ENCODE data around the gene CYSRT1. TPM values are rescaled to one million over a fixed set of nuclear protein-coding genes. Genes with fewer than 3 reads are reported as not detected.

CYSRT1 gene
- total and polyA plus RNA-seq, 2 experiments from 2014 or later: 0.43 to 0.75 TPM

GRCh38 chr9:137211532-137211931 is 13.4 kb upstream of the CYSRT1 start:
- Histone ChIP-seq H3K9ac (no peak overlapping the region), H3K4me3 (no peak overlapping the region), H3K4me2 (ENCODE audit: unreplicated experiment) (no peak overlapping the region), H3F3A (ENCODE audit: insufficient read depth) (no peaks in the 10 kb centered on the region), H3K36me3 (ENCODE audit: low read depth) (no peaks in the 10 kb centered on the region), H3K79me2 (ENCODE audit: insufficient read depth) (peaks cover 10% of the 10 kb centered on the region), H4K20me1 (ENCODE audit: insufficient read depth) (no peaks in the 10 kb centered on the region), H3K4me1 (ENCODE audit: insufficient read depth) (peaks cover 2% of the 10 kb centered on the region), H3K27ac (no peak overlapping the region), H2AFZ (no peak overlapping the region), H3K9me3 (ENCODE audit: low read depth) (no peaks in the 10 kb centered on the region), H3K27me3 (replicated peaks; ENCODE audit: insufficient read depth) (no peaks in the 10 kb centered on the region), H3K9me2 (ENCODE audit: insufficient read depth) (no peaks in the 10 kb centered on the region)
- TF ChIP-seq EZH2phosphoT487 (IDR thresholded peaks at IDR 0.05; ENCODE audit: insufficient read depth, low read depth) (no peak), EZH2 (IDR thresholded peaks at IDR 0.05; ENCODE audit: insufficient read depth, poor library complexity, severe bottlenecking) (no peak)
- in situ Hi-C loops (cut with MboI): loop anchor here (10.0 kb wide), 1 partner anchor 87 kb away; no protein-coding TSS in a partner anchor
- no peak for DNase-seq
- 79 to 84% methylated on average over 11 to 13 of the region's 13 CpGs for WGBS, 2 experiments (ENCODE audit: low coverage in 1 of 2, low lambda C conversion rate in 2 of 2, missing lambda C conversion rate in 2 of 2)

DNA sequence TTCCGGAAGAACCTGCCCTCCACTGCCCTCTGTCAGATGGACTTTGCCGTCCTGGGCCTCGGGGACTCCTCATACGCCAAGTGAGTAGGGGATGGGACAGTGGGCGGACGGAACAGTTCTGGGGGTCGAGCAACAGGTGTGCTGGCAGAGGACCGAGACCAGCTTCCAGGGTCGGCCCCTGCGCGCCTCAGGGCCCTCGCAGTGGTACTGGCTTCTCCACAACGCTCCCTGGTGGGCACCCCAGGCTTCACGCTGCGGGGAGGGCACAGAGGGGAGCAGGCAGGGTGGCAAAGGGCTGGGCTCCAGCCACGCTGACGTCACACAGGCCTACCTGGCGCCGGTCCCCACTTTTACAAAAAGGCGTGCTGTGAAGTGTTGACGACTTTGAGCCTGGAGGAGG is 12.5 kb upstream of the CYSRT1 start:
- WGBS, 2 experiments (ENCODE audit: low coverage in 1 of 2, low lambda C conversion rate in 2 of 2, missing lambda C conversion rate in 2 of 2): 85 to 87% methylated on average over 20 to 21 of the region's 21 CpGs
- no peak overlapping the region for H3K9ac ChIP-seq
- TF ChIP-seq EZH2phosphoT487 (IDR thresholded peaks at IDR 0.05; ENCODE audit: insufficient read depth, low read depth) (no peak), EZH2 (IDR thresholded peaks at IDR 0.05; ENCODE audit: insufficient read depth, poor library complexity, severe bottlenecking) (no peak)

GRCh38 chr9:137213160-137214060 is 11.6 kb upstream of the CYSRT1 start:
- Histone ChIP-seq H3K36me3 (ENCODE audit: low read depth) (no peaks in the 10 kb centered on the region), H3K4me2 (ENCODE audit: unreplicated experiment) (no peak overlapping the region), H3K9me3 (ENCODE audit: low read depth) (no peaks in the 10 kb centered on the region), H3K27ac (no peak overlapping the region), H4K20me1 (ENCODE audit: insufficient read depth) (no peaks in the 10 kb centered on the region), H3K9me2 (ENCODE audit: insufficient read depth) (no peaks in the 10 kb centered on the region), H3K4me1 (ENCODE audit: insufficient read depth) (peaks cover 8% of the 10 kb centered on the region; the same call in 1 of the 2 replicates), H3F3A (ENCODE audit: insufficient read depth) (no peaks in the 10 kb centered on the region), H3K4me3 (no peak overlapping the region), H2AFZ (no peak overlapping the region), H3K79me2 (ENCODE audit: insufficient read depth) (no peaks in the 10 kb centered on the region), H3K9ac (no peak overlapping the region), H3K27me3 (replicated peaks; ENCODE audit: insufficient read depth) (no peaks in the 10 kb centered on the region)
- TF ChIP-seq EZH2phosphoT487 (IDR thresholded peaks at IDR 0.05; ENCODE audit: insufficient read depth, low read depth) (no peak), EZH2 (IDR thresholded peaks at IDR 0.05; ENCODE audit: insufficient read depth, poor library complexity, severe bottlenecking) (no peak)
- WGBS, 2 experiments (ENCODE audit: low coverage in 1 of 2, low lambda C conversion rate in 2 of 2, missing lambda C conversion rate in 2 of 2): 84 to 89% methylated on average over 48 to 49 of the region's 49 CpGs
- in situ Hi-C loops (cut with MboI): loop anchor here (10.0 kb wide), 1 partner anchor 89 kb away; no protein-coding TSS in a partner anchor
- peak; percentile 42 for DNase-seq

More for the DNA sequence above, 12.5 kb upstream of the CYSRT1 start:
- no peaks in the 10 kb centered on the region for H3K9me2 ChIP-seq (ENCODE audit: insufficient read depth)
- H3K36me3 ChIP-seq (ENCODE audit: low read depth): no peaks in the 10 kb centered on the region
- no peaks in the 10 kb centered on the region for H4K20me1 ChIP-seq (ENCODE audit: insufficient read depth)
- H3K27me3 ChIP-seq (replicated peaks; ENCODE audit: insufficient read depth): no peaks in the 10 kb centered on the region
- H3K79me2 ChIP-seq (ENCODE audit: insufficient read depth): peaks cover under 1% of the 10 kb centered on the region; the same call in 1 of the 2 replicates
- no peak overlapping the region for H3K4me2 ChIP-seq (ENCODE audit: unreplicated experiment)
- no peaks in the 10 kb centered on the region for H3F3A ChIP-seq (ENCODE audit: insufficient read depth)
- DNase-seq: no peak
- no peak overlapping the region for H3K4me3 ChIP-seq
- no peaks in the 10 kb centered on the region for H3K9me3 ChIP-seq (ENCODE audit: low read depth)
- H3K27ac ChIP-seq: no peak overlapping the region
- no peak overlapping the region for H2AFZ ChIP-seq
- in situ Hi-C loops (cut with MboI): loop anchor here (10.0 kb wide), 1 partner anchor 88 kb away; no protein-coding TSS in a partner anchor
- peaks cover 8% of the 10 kb centered on the region; the same call in 1 of the 2 replicates for H3K4me1 ChIP-seq (ENCODE audit: insufficient read depth)

DNA sequence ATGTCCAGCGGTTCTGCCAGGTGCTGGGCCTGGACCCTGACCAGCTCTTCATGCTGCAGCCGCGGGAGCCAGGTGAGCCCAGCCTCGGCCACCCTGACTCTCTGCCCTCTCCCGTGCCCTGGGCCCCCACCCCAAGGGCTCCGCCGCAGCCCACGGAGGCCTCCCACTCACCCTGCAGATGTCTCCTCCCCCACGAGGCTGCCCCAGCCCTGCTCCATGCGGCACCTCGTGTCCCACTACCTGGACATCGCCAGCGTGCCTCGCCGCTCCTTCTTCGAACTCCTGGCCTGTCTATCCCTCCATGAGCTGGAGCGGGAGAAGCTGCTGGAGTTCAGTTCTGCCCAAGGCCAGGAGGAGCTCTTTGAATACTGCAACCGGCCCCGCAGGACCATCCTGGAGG is 10.4 kb upstream of the CYSRT1 start:
- Histone ChIP-seq H3K27me3 (replicated peaks; ENCODE audit: insufficient read depth) (no peaks in the 10 kb centered on the region), H3K79me2 (ENCODE audit: insufficient read depth) (no peaks in the 10 kb centered on the region), H2AFZ (no peak overlapping the region), H3K4me2 (ENCODE audit: unreplicated experiment) (no peak overlapping the region), H4K20me1 (ENCODE audit: insufficient read depth) (no peaks in the 10 kb centered on the region), H3F3A (ENCODE audit: insufficient read depth) (no peaks in the 10 kb centered on the region), H3K9me2 (ENCODE audit: insufficient read depth) (no peaks in the 10 kb centered on the region), H3K4me1 (ENCODE audit: insufficient read depth) (peaks cover 13% of the 10 kb centered on the region), H3K9ac (no peak overlapping the region), H3K4me3 (no peak overlapping the region), H3K36me3 (ENCODE audit: low read depth) (no peaks in the 10 kb centered on the region), H3K9me3 (ENCODE audit: low read depth) (no peaks in the 10 kb centered on the region), H3K27ac (no peak overlapping the region)
- WGBS, 2 experiments (ENCODE audit: low coverage in 1 of 2, low lambda C conversion rate in 2 of 2, missing lambda C conversion rate in 2 of 2): 84 to 92% methylated on average over 12 to 19 of the region's 19 CpGs
- no peak for DNase-seq
- in situ Hi-C loops (cut with MboI): loop anchor here (10.0 kb wide), 1 partner anchor 90 kb away; no protein-coding TSS in a partner anchor
- TF ChIP-seq EZH2 (IDR thresholded peaks at IDR 0.05; ENCODE audit: insufficient read depth, poor library complexity, severe bottlenecking) (no peak), EZH2phosphoT487 (IDR thresholded peaks at IDR 0.05; ENCODE audit: insufficient read depth, low read depth) (no peak)

All from GM23248 (cell line).